Activated CD4-positive, alpha-beta T cell treated with anti-CD3 and anti-CD28 coated beads, Interleukin-2, amount 50 U/mL, for 16 hours (primary cell): ENCODE results near the gene LSS.

Experiments
- DNase-seq: peaks from one replicate; pipeline ENCODE4 v3.0.0-alpha.2; 2020

LSS gene

DNA sequence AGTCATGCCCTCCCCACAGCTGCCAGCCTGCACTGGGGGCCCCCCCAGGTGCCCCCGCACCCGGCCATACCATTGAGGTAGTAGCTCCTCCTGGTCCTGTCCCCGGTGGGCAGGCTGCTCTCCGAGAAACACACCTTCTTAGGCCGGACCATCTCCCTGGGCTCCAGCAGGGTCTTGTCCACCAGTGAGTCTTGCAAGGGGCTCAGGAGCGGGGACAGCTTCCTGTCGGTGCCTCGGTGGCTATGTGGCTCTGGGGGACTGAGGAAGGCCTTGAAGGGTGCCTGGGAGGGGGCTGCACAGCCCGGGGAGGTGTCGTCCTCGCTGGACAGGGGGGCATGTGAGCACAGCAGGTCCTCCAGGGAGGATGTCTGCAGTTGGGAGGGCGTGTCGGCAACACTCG lies 60.3 kb downstream of the LSS start:
- DNase-seq, result no peak

GRCh38 chr21:46165098-46165497 lies 63.5 kb downstream of the LSS start:
- DNase-seq, result no peak

GRCh38 chr21:46163380-46163779 lies 65.2 kb downstream of the LSS start:
- DNase-seq, result no peak

DNA sequence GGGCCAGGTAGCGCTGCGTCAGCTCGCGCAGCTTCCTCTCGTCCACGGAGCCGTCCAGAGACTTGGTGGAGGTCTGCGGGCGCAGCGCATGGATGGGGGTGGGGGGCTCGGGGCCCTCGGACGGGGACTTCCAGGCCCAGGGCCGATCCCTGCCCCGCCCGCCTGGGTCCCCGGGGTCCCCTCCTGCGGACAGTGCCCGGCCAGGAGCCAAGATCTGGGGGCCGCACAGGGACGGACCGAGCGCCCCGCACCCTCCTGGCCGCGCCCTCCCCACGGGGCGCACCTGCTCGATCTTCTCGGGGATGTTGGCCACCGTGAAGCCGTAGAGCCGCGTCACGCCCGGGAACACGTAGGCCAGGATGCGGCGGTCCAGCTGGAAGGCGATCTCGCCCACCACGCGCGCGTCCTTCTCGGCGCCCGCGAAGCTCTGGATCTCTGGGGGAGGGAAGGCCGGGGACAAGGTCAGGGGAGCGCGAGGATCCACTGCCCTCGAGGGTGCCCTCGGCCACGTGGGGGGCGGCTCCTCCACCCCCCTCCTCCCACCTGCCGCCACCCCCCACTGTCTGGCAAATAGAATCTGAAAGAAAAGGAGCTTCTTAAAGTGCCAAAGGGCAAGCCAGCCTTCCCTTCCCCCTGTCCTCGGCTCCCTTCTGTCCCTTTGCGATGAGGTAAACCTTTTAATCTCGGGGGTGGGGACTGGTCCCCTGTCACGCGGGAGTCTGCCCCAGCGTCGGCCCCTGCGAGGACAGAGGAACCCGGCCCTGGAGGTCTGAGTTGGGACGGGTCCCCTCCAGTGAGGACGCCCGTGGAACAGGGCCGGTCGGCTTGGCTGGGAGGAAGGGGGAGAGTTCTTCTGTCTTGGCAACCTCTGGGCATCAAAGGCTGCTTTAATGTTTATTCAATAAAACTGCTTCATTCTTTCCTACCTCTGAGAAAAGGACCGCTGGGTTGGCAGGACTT lies 66.7 kb downstream of the LSS start:
- no peak for DNase-seq

GRCh38 chr21:46160907-46161632 lies 67.5 kb downstream of the LSS start:
- DNase-seq, result no peak

DNA sequence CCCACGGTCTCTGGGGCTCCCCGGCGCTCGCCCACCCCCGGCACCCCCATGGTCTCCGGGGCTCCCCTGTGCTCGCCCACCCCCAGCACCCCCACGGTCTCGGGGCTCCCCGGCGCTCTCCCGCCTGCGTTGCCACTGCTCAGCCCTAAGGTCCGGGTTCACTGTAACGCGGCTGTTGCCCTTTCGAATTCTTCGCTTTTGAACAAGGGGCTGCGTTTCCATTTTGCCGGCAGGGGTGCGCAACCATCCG lies 68.0 kb downstream of the LSS start:
- no peak for DNase-seq

GRCh38 chr21:46159841-46160656 lies 68.5 kb downstream of the LSS start:
- DNase-seq, result no peak

- DNase-seq, result no peak
Observed at GRCh38 chr21:46159390-46159789, 69.2 kb downstream of the LSS start.

DNA sequence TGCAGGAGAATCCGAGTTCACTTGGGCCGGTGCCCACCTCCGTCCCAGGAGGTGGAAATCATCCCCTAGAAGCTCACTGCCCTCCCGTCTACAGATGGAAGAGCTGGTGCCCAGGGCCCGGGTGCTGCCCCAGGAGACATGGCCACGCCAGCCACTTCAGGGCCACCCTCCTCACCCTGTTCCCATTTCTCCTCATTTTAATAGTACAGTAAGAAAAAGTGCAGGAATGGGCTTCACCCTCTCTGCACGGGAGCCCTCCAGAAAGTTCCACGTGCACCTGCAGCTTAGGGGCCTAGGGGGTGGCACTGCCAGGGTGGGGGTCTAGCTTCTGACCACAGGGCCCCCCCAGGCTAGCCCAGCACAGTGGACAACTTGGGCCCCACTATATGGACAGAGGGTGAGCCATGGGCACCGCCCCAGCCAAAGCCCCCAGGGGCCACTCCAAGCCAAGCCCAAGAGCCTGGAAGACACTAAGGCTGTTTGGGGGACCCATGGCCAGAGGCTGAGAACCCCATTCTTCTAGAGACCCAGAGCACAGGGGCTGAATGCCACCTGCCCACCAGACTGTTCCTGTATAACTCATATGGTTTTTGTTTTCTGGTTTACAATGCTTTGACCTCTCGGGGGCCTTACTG lies 69.8 kb downstream of the LSS start:
- no peak for DNase-seq

DNA sequence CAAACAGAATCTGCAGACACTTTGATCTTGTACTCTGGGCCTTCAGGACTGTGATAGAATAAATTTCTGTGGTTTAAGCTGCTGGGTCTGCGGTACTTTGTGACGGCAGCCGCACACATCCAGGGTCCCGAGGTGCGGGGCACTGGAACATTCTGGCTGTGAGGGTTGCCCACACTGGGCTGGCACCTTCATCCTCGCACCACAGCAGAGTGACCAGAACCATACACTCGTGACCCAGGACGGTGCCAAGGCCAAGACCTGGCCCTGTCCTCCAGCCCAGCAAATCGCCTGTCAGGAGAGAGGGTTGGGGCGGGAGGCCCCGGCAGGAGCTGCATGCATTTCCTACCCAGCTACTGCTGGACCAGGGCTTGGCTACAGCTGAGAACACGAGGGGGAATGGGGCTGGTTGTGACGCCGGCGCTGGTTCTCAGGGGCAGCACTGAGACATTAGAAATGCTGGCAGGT lies 70.6 kb downstream of the LSS start:
- no peak for DNase-seq

GRCh38 chr21:46157396-46157986 lies 71.1 kb downstream of the LSS start:
- no peak for DNase-seq

- DNase-seq, result no peak
Observed at GRCh38 chr21:46156678-46157077, 71.9 kb downstream of the LSS start.

- no peak for DNase-seq
Observed at GRCh38 chr21:46156378-46156645, 72.3 kb downstream of the LSS start.

DNA sequence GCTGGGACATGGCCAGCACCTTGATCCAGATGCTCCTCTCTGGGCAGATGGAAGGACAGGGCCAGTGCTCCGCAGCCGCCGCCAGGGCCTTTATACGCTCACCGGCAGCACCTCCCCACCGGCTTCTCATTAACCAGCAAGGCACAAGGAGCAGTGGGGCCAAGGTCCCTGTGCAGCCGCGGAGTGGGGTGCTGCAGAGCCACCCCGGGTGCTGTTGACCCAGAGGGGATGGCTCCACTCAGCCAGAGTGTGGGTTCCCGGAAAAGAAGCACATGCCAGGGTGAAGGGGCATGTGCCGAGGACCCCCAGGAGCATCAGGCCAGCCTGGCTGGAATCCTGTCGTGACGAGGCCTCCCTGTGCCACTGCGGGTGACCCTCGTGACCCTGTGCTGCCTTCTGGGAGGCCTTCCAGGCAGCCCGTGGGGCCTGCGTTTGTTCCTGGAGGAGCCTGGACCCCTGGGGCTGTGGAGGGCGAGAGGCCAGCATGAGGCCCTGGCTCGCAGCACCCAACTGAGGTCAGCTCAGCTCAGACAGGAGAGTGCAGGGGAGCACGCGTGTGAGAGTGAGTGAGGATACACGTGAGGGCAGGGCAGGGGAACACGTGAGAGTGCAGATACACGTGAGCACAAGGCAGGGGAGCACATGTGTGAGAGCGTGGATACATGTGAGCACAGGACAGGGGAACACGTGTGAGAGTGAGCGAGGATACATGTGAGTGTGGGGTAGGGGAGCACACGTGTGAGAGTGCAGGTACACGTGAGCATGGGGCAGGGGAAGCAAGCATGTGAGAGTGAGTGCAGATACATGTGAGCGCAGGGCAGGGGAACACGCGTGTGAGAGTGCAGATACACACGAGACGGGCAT lies 72.8 kb downstream of the LSS start, which contains the start of gene FTCD:
Gene FTCD (minus strand): TSS at position 66 of the 864 bp plus-strand sequence. CDS start 56 bp downstream, at position 10.
- DNase-seq, result no peak

- DNase-seq, result no peak
Observed at GRCh38 chr21:46154955-46155513, 73.5 kb downstream of the LSS start.

DNA sequence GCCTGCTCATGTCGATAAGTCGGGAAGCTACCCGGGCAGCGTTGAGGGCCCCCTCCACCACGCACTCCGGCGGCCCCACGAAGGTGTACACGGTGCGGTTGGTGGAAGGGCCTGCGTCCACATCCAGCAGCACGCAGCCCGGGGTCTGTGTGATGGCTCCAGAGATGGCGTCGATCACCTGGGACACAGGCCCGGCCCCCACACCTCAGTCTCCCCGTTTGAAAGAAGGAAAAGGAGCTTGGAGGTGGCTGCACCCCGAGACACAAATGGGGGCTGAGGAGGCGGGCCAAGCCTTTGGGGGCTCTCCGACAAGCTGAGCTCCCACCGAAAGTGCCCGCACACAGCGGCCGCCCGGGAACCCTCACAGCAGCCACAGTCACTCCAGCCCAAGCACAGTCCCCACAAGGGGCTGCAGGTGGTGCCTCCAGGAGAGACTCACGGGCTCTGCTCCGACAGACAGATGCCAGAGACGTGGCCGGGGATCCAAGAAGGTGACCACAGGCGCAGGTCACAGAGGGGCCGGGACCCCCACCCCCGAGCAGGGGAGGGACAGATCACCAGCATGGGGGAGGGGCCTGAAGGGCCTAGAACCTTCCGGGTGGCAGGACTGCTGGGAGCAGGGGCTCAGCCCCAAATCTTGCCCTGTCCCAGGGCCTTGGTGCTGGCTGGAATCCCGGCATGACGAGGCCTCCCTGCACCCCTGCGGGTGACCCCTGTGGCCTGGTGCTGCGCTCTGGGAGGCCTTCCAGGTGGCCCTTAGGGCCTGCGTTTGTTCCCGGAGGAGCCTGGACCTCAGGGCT lies 74.2 kb downstream of the LSS start:
- DNase-seq, result no peak

GRCh38 chr21:46153247-46154154 lies 75.1 kb downstream of the LSS start:
- DNase-seq, result peak; percentile 35

DNA sequence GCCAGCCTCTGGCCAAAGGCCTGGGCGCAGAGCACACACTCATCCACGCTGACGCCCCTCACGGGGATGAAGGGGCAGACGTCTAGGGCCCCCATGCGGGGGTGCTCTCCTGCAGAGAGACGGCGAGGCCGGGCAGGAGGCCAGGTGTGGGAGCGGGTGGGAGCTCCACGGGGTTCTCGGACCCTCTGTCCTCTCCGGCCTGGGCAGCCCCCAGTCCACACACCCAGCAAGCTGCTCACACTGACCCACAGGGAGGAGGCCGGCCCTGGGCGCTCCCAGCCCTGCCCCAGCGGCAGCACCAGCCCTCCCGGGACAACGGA lies 75.7 kb downstream of the LSS start:
- DNase-seq, result no peak
